H54 (cell line): ENCODE results near the gene SIGLEC7.

Experiments
- DNase-seq: peaks from one replicate; pipeline ENCODE4 v3.0.0; 2011; ENCODE audit warnings: low spot score, mixed read lengths; ENCODE audit not compliant: insufficient read length
- FAIRE-seq: peaks from 3 replicates; lab custom pipeline; 2011; peaks lifted over from hg19 to GRCh38; lab: Jason Lieb, UNC
- POLR2A ChIP-seq: IDR thresholded peaks from 2 replicates; pipeline ENCODE4 v1.6.1; 2011; ENCODE audit warnings: low read depth, mild to moderate bottlenecking, low read length

The SIGLEC7 gene

DNA sequence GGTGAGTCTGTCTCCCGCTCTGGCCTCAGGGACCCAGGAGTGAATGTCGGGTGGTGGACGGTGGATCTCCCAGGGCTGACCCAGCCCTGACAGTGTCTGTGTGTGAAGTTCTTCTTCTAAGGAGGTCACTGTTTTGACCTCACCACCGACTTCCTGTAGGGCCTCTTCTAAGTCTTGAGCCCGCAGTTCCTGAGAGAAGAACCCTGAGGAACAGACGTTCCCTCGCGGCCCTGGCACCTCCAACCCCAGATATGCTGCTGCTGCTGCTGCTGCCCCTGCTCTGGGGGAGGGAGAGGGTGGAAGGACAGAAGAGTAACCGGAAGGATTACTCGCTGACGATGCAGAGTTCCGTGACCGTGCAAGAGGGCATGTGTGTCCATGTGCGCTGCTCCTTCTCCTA lies at the start of gene SIGLEC7:
SIGLEC7 (plus strand) TSS at position 183 of the 400 bp plus-strand sequence; CDS start at position 252, 69 bp downstream.
- no peak for TF ChIP-seq POLR2A
- DNase-seq: no peak
- FAIRE-seq: no peak

DNA sequence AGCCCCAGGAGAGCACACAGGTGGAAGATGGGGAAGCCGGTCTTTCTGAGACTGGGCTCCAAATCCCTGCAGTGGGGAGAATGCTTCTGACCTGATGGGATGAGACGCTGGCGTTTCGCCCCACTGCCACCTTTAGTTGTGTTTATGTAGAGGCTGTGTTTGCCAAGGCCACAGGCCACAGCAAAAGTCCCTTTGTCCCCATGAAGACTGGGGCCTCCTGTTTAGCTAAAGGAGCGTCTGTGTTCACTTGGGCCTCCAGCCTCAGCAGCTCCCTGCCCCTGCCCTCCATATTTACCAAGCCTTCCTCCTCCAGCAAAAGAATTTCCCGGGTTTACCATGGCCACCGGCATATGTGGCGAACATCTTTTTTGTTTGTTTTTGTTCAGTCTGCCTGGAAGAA lies 49.0 kb upstream of the SIGLEC7 start:
- no peak for FAIRE-seq
- no peak for DNase-seq
- no peak for TF ChIP-seq POLR2A

DNA sequence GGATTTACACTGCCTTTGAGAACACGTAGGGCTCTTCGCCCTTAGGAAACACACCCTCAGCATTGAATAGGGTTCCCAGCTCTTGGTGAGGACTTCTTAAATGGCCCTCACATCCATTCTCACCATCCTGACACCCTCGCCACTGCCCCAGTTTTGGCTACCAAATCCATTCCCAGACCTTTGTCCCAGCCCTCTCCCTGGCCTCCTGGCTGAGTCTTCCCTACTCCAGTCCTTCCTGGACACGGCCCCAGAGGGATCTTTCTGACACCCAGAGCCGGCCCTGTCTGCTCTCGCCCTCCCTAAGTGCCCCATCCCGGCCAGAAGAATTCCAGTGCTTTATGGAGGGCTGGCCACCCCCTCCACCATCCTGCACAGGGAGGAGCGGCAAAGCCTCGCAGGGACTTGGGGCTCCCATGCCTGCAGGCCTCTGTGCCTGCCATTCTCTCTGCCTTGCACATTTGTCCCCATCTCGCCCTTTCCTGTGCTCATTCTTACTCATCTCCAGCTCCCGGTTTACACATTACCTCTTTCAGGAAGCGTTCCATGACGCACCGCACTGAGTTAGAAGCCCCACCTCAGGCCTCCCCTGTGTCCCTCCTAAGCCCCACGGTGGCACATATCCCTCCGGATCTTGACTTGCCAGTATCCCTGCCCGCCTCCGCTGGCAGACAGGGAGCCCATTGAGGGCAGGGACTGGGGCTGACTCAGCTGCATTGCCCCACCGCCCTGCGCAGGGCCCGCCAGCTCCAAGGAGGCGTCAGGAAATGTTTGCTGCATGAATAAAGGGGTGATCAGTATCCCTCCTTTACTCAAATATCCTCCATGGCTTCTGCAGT lies 48.4 kb upstream of the SIGLEC7 start:
- DNase-seq (no peak), FAIRE-seq (no peak)
- no peak for TF ChIP-seq POLR2A

DNA sequence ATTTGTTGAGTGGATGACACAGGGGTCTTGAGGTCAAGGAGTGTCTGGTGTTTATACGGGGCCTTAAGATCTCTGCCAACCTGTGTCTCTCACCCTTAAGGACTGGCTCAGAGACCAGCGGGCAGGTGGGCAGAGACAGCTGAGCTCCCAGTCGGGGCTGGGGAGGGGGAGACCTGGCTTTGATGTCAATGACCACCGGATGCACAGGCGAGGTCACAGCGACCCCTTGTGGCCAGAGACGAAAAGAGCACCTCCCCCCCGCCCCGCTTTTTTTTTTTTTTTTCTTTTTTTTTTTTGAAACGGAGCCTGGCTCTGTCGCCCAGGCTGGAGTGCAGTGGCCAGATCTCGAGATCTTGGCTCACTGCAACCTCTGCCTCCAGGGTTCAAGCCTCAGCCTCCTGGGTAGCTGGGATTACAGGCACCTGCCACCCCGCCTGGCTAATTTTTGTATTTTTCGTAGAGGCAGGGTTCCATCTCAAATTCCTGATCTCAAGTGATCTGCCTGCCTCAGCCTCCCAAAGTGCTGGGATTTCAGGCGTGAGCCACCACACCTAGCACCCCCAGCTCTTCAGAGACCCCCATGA lies 47.3 kb upstream of the SIGLEC7 start:
- DNase-seq (peak; percentile 28), FAIRE-seq (no peak)
- TF ChIP-seq POLR2A: no peak

GRCh38 chr19:51096473-51097165 lies 45.5 kb upstream of the SIGLEC7 start:
- TF ChIP-seq POLR2A: no peak
- no peak for FAIRE-seq
- no peak for DNase-seq

DNA sequence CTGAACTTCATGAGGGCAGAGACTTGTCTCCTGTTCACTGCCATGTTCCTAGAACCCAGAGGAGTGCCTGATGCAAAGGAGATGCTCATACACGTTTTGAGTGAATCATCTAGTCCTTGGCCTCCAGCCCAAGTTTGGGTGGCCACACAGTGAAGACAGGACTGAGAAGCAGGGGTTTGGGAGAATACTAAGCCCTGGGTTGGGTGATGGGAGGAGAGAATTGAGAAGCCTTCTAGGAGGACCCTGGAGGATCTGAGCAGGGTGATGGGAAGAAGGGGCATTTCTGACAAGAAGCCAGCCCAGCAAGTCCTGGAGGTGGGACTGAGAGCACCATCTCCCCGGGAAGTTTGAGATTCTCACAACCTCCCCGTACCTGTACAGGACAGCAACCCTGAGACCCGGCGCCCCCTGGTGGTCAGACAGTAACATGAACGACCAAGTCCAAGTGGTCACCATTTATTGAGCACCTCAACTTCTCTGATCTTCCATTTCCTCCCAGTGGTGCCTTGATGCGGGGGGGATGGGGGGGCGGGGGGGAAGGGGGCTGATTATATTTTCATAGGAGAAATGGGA lies 44.8 kb upstream of the SIGLEC7 start:
- DNase-seq: peak; percentile 72
- FAIRE-seq: peak; percentile 30
- TF ChIP-seq POLR2A: no peak

DNA sequence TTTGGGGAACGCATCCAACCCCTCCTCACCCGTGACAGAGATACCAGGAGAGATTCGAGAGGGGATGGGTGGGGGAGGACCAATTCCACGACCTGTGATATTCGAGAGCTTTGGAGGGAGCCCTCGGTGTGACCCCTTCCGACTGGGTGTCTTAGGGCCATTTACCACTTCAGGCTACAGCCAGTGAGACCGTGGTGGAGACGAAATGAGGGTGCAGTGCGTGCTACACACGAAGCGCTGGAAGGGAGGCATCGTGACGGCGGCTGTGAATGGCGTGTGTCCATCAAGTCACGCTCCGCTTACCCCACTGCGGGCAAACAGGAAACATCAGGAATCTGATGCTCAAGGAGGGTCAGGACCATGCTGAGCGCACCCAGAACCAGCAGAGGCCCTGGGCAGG lies 44.3 kb upstream of the SIGLEC7 start:
- FAIRE-seq (no peak), DNase-seq (no peak)

DNA sequence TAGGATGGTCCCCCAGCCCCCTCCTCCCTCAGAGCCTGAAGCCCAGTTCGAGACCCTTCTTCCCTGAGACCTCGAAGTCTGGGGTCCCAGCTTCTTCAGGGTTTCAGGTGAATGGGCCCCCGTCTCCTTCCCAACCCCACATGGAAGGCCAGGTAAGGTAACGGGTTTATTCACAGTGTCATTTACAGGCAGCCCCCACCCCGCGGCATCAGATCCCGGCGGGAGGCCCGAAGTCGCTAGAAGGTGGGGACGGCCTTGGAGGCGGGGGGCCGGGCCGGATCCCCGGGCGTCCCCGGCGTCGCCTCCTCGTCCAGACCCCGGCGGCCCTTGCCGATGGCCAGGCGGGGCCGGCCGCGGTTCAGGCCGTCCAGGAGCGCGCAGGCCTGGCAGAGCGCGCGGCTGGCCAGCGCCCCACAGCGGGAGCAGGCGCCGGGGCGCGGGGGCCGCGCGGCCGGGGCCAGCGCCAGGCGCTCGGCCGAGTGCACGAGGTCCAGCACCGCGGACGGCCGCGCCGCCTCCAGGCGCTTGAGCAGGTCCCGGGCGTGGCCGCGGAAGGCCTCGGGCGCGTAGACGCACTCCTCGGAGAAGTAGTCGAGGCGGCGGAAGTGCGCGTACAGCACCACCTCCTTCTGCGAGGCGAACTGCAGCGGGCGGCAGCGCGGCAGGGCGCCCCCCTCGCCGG lies 43.6 kb upstream of the SIGLEC7 start:
- no peak for DNase-seq
- no peak for FAIRE-seq
- TF ChIP-seq POLR2A: no peak

More for the DNA sequence above, 44.3 kb upstream of the SIGLEC7 start:
- no peak for TF ChIP-seq POLR2A

- no peak for FAIRE-seq
- DNase-seq: no peak
Observed at GRCh38 chr19:51099047-51099382, 43.1 kb upstream of the SIGLEC7 start.

GRCh38 chr19:51100601-51101000 lies 41.5 kb upstream of the SIGLEC7 start:
- DNase-seq: no peak
- TF ChIP-seq POLR2A: no peak
- no peak for FAIRE-seq

More at GRCh38 chr19:51099047-51099382, 43.1 kb upstream of the SIGLEC7 start:
- no peak for TF ChIP-seq POLR2A

- DNase-seq (no peak), FAIRE-seq (no peak)
- no peak for TF ChIP-seq POLR2A
Observed at GRCh38 chr19:51101171-51101865, 40.8 kb upstream of the SIGLEC7 start.

- DNase-seq (no peak), FAIRE-seq (no peak)
- no peak for TF ChIP-seq POLR2A
Observed at GRCh38 chr19:51102991-51103390, 39.1 kb upstream of the SIGLEC7 start.

GRCh38 chr19:51103926-51104341 lies 38.2 kb upstream of the SIGLEC7 start:
- FAIRE-seq (no peak), DNase-seq (no peak)
- TF ChIP-seq POLR2A: no peak
